ENCODE data around the gene C9orf57. TPM values are rescaled to one million over a fixed set of nuclear protein-coding genes. Genes with fewer than 3 reads are reported as not detected.
"Not testable (repeated sequence)": the region's sequence is repeated elsewhere in the genome, so short reads cannot be mapped to it uniquely, and the experiment has no call there.

Gene C9orf57, protein sequence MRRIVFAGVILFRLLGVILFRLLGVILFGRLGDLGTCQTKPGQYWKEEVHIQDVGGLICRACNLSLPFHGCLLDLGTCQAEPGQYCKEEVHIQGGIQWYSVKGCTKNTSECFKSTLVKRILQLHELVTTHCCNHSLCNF
- total RNA-seq (not detected), polyA plus RNA-seq (under 1 TPM in 1 of 3 donors, not detected in 2; 0.60 TPM)

GRCh38 chr9:72060513-72060912 lies at the start of gene C9orf57:
Gene C9orf57, minus strand, starts transcription at chr9:72060613. Its CDS starts 1,282 bp downstream, at chr9:72059331.
- Histone ChIP-seq H3K9me3 (no peaks in the 10 kb centered on the region), H3K36me3 (no peaks in the 10 kb centered on the region), H3K27me3 (no peaks in the 10 kb centered on the region), H3K4me3 (no peak within 1 kb of the TSS), H3K27ac (no peak within 1 kb of the TSS), H3K4me1 (no peaks in the 10 kb centered on the region)
- intact Hi-C loops (cut with DNase I), result no loop called here
- no peak for TF ChIP-seq EP300 (IDR thresholded peaks at IDR 0.05)
- TF ChIP-seq POLR2A (IDR thresholded peaks at IDR 0.05), result no peak
- no peak for TF ChIP-seq POLR2AphosphoS5 (IDR thresholded peaks at IDR 0.05)
- TF ChIP-seq CTCF (IDR thresholded peaks at IDR 0.05), result no peak
- 94 to 95% methylated on average over 4 of the region's 4 CpGs for WGBS, 2 donors
- DNase-seq, result no peak

DNA sequence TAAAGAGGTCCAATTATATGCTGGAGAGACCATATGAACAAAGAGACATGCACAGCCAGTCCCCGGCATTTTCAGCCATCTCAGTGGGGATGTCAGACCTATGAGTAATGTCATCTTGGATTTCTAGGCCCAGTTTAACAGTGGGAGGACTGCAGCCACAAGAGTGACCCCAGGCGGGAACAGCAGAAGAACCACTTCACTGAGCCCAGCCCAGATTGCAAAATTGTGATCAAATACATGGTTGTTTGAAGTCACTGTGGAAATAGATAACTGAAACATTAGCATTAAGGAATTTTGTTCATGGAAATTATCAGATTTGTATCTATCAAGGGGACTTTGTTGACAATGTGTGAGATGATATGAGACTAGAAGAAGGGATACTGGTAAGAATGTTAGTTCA lies 42.1 kb upstream of the C9orf57 start:
- 93 to 95% methylated on average over 2 of the region's 2 CpGs for WGBS, 2 donors

DNA sequence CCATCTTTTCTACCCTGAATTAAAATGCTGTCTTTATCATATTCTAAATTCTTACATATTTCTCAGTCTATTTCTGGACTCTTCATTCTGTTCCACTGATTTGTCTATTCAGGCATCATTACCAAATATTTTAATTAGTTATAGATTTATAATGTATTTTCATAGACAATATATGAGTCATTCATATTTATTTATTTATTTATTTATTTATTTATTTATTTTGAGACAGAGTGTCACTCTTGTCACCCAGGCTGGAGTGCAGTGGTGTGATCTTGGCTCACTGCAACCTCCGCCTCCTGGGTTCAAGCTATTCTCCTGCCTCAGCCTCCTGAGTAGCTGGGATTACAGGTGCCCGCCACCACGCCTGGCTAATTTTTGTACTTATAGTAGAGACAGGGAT lies 35.1 kb upstream of the C9orf57 start:
- DNase-seq; H3K4me3 ChIP-seq; intact Hi-C loops (cut with DNase I); H3K36me3 ChIP-seq; H3K9me3 ChIP-seq; H3K27me3 ChIP-seq; H3K27ac ChIP-seq; H3K4me1 ChIP-seq: not testable (repeated sequence)
- 83 to 84% methylated on average over 3 of the region's 3 CpGs for WGBS, 2 donors

More for the DNA sequence above, 42.1 kb upstream of the C9orf57 start:
- no peak overlapping the region for H3K27ac ChIP-seq
- no peak for DNase-seq
- H3K36me3 ChIP-seq, result no peaks in the 10 kb centered on the region
- intact Hi-C loops (cut with DNase I), result no loop called here
- no peak overlapping the region for H3K4me3 ChIP-seq
- no peaks in the 10 kb centered on the region for H3K9me3 ChIP-seq
- no peaks in the 10 kb centered on the region for H3K4me1 ChIP-seq
- TF ChIP-seq POLR2A (IDR thresholded peaks at IDR 0.05) (no peak), POLR2AphosphoS5 (IDR thresholded peaks at IDR 0.05) (no peak), CTCF (IDR thresholded peaks at IDR 0.05) (no peak), EP300 (IDR thresholded peaks at IDR 0.05) (no peak)
- H3K27me3 ChIP-seq, result no peaks in the 10 kb centered on the region

GRCh38 chr9:72092820-72093219 lies 32.4 kb upstream of the C9orf57 start:
- DNase-seq, result no peak
- Histone ChIP-seq H3K36me3 (no peaks in the 10 kb centered on the region), H3K9me3 (no peaks in the 10 kb centered on the region), H3K4me1 (no peaks in the 10 kb centered on the region), H3K27ac (no peak overlapping the region), H3K4me3 (no peak overlapping the region), H3K27me3 (no peaks in the 10 kb centered on the region)
- 80 to 82% methylated on average over 6 of the region's 6 CpGs for WGBS, 2 donors
- intact Hi-C loops (cut with DNase I), result no loop called here
- TF ChIP-seq POLR2AphosphoS5 (IDR thresholded peaks at IDR 0.05), result no peak
- no peak for TF ChIP-seq POLR2A (IDR thresholded peaks at IDR 0.05)
- no peak for TF ChIP-seq EP300 (IDR thresholded peaks at IDR 0.05)
- TF ChIP-seq CTCF (IDR thresholded peaks at IDR 0.05), result no peak

- 41 to 63% methylated on average over 2 of the region's 2 CpGs for WGBS, 2 donors
- intact Hi-C loops (cut with DNase I), result no loop called here
- no peak overlapping the region for H3K4me3 ChIP-seq
- no peaks in the 10 kb centered on the region for H3K9me3 ChIP-seq
- H3K36me3 ChIP-seq, result no peaks in the 10 kb centered on the region
- TF ChIP-seq EP300 (IDR thresholded peaks at IDR 0.05), result no peak
- TF ChIP-seq POLR2AphosphoS5 (IDR thresholded peaks at IDR 0.05), result no peak
- H3K27me3 ChIP-seq, result no peaks in the 10 kb centered on the region
- no peak overlapping the region for H3K27ac ChIP-seq
- H3K4me1 ChIP-seq, result no peaks in the 10 kb centered on the region
- DNase-seq, result no peak
These were observed 29.2 kb upstream of the C9orf57 start for GRCh38 chr9:72089451-72090130.

Measured in sigmoid colon (tissue), 7 donors.